Dedifferentiated amniotic fluid mesenchymal stem cell (primary cell): ENCODE data around the gene FAM135A.
"Not testable (repeated sequence)": the region's sequence is repeated elsewhere in the genome, so short reads cannot be mapped to it uniquely, and the experiment has no call there.

ENCODE experiments used
- DNase-seq: peaks from one replicate; pipeline ENCODE4 v3.0.0-alpha.2; 2016; ENCODE audit errors: extremely low spot score

Gene FAM135A

GRCh38 chr6:70396796-70397729 lies 16.2 kb upstream of the FAM135A start:
- DNase-seq, result no peak

GRCh38 chr6:70398783-70399728 lies 14.3 kb upstream of the FAM135A start:
- no peak for DNase-seq

GRCh38 chr6:70404658-70405057 lies 8.7 kb upstream of the FAM135A start:
- no peak for DNase-seq

GRCh38 chr6:70409216-70409615 lies 4.1 kb upstream of the FAM135A start:
- no peak for DNase-seq

GRCh38 chr6:70411542-70412251 lies 1.6 kb upstream of the FAM135A start:
- DNase-seq, result no peak

GRCh38 chr6:70412252-70413113 lies 825 bp upstream of the FAM135A start:
- no peak for DNase-seq

- DNase-seq, result no peak
Measured at GRCh38 chr6:70413992-70414494, 735 bp downstream of the FAM135A start.

- DNase-seq, result no peak
Measured at GRCh38 chr6:70414813-70415212, 1.5 kb downstream of the FAM135A start.

GRCh38 chr6:70415247-70415646 lies 1.9 kb downstream of the FAM135A start:
- no peak for DNase-seq

GRCh38 chr6:70415660-70416059 lies 2.4 kb downstream of the FAM135A start:
- no peak for DNase-seq

GRCh38 chr6:70421509-70421908 lies 8.2 kb downstream of the FAM135A start:
- DNase-seq, result no peak

GRCh38 chr6:70423189-70424134 lies 10.2 kb downstream of the FAM135A start:
- DNase-seq, result no peak

- DNase-seq, result no peak
Measured at GRCh38 chr6:70424291-70424690, 11.0 kb downstream of the FAM135A start.

GRCh38 chr6:70436320-70436719 lies 23.0 kb downstream of the FAM135A start:
- DNase-seq, result no peak

- DNase-seq, result no peak
Measured at GRCh38 chr6:70445001-70445400, 31.7 kb downstream of the FAM135A start.

GRCh38 chr6:70447343-70448070 lies 34.2 kb downstream of the FAM135A start:
- DNase-seq, result not testable (repeated sequence)

GRCh38 chr6:70453899-70454298 lies 40.6 kb downstream of the FAM135A start:
- DNase-seq, result not testable (repeated sequence)

- DNase-seq, result no peak
Measured at GRCh38 chr6:70456735-70457134, 43.4 kb downstream of the FAM135A start.

- no peak for DNase-seq
Measured at GRCh38 chr6:70459235-70459634, 45.9 kb downstream of the FAM135A start.
